K562 (cell line): ENCODE data around the gene ASB13. TPM values are rescaled to one million over a fixed set of nuclear protein-coding genes. Genes with fewer than 3 reads are reported as not detected.

Experiments used
- ATAC-seq: fragments of 200-7000 bp; cut with Tn5 transposase; 3 replicates; pipeline ENCODE4 v1.9.1; 2020; ENCODE audit warnings: moderate library complexity
- BruUV-seq: library from RNA; stranded (reverse); fragments of 400-500 nt; replicated peaks from 2 replicates; lab custom pipeline; 2021; lab: Mats Ljungman, UMichigan
- CTCF ChIA-PET: fragments of 300-600 bp; formaldehyde crosslinking; extraction: SDS; loops from one replicate; lab custom pipeline; 2021; ENCODE audit warnings: low intra/inter-chr PET ratio; lab: Yijun Ruan, JAX
- POLR2A ChIA-PET: fragments of 300-600, 350-650 bp; sonication (Branson Sonifier 250); formaldehyde crosslinking; extraction: SDS; loops from one replicate; lab custom pipeline; 2021; ENCODE audit warnings: antibody characterized with exemption, inconsistent platforms; lab: Yijun Ruan, JAX
- DNase-seq, 4 experiments: peaks; one replicate each; pipeline versions ENCODE4 v3.0.0 to v3.0.0-alpha.2; 2011 to 2018; ENCODE audit warnings: low spot score in 3 of 4, mixed read lengths in 3 of 4; ENCODE audit errors: extremely low read depth in 1 of 4
- FAIRE-seq: peaks from 2 replicates; lab custom pipeline; 2011; peaks lifted over from hg19 to GRCh38; lab: Jason Lieb, UNC
- H2AFZ ChIP-seq: 2 replicates; pipeline ENCODE4 v1.6.0; 2011; ENCODE audit warnings: low read depth, low read length, control low read depth, inconsistent platforms
- H3K27ac ChIP-seq: fragments of 200-600 bp; 3 replicates; pipeline ENCODE4 v1.8.0; 2011; ENCODE audit warnings: low read depth, mild to moderate bottlenecking, control low read depth, inconsistent platforms, low read length, moderate library complexity, mixed read lengths; ENCODE audit errors: extremely low read depth
- H3K27me3 ChIP-seq, 2 experiments: fragments of 300-600 bp in 1 of 2; 2 replicates in 1 of 2; 3 replicates in 1 of 2; pipeline versions ENCODE4 v1.6.0 to v1.8.0; 2011; ENCODE audit warnings: inconsistent platforms in 2 of 2, low read length in 2 of 2, mild to moderate bottlenecking in 1 of 2, mixed read lengths in 1 of 2, moderate library complexity in 1 of 2; ENCODE audit not compliant: control insufficient read depth in 2 of 2, insufficient read depth in 2 of 2
- H3K36me3 ChIP-seq: fragments of 300-600 bp; 3 replicates; pipeline ENCODE4 v1.8.0; 2011; ENCODE audit warnings: mild to moderate bottlenecking, low read length, inconsistent platforms; ENCODE audit not compliant: control insufficient read depth, insufficient read depth
- H3K4me1 ChIP-seq, 2 experiments: fragments of 200-600 bp in 1 of 2; replicated peaks in 1 of 2; 2 replicates in 1 of 2; 3 replicates in 1 of 2; pipeline versions ENCODE4 v1.5.1 to v1.8.0; 2011; ENCODE audit warnings: inconsistent platforms in 2 of 2, low read length in 2 of 2, mild to moderate bottlenecking in 1 of 2, mixed read lengths in 1 of 2, moderate library complexity in 1 of 2; ENCODE audit not compliant: control insufficient read depth in 2 of 2, insufficient read depth in 2 of 2
- H3K4me2 ChIP-seq: 2 replicates; pipeline ENCODE4 v1.6.1; 2011; ENCODE audit warnings: low read length, control low read depth, inconsistent platforms, mixed read lengths; ENCODE audit not compliant: insufficient read depth
- H3K4me3 ChIP-seq: fragments of 200-600 bp; sonication (generic), shearing (Covaris generic); 2 replicates; pipeline ENCODE4 v1.5.1; 2016; ENCODE audit warnings: control low read depth, inconsistent platforms
- H3K79me2 ChIP-seq: fragments of 200-600 bp; 3 replicates; pipeline ENCODE4 v1.8.0; 2011; ENCODE audit warnings: low read length, inconsistent platforms; ENCODE audit not compliant: control insufficient read depth, insufficient read depth
- H3K9ac ChIP-seq, 2 experiments: 2 replicates each; pipeline versions ENCODE4 v1.6.0 to v1.6.1; 2011; ENCODE audit warnings: low read depth in 2 of 2, low read length in 2 of 2, control low read depth in 1 of 2, inconsistent platforms in 1 of 2, mild to moderate bottlenecking in 1 of 2, mixed read lengths in 1 of 2; ENCODE audit not compliant: insufficient read depth in 1 of 2
- H3K9me1 ChIP-seq: one replicate; pipeline ENCODE4 v1.6.0; 2011; ENCODE audit warnings: inconsistent platforms, mild to moderate bottlenecking, low read length, moderate library complexity; ENCODE audit not compliant: control insufficient read depth, insufficient read depth
- H3K9me3 ChIP-seq: replicated peaks from 2 replicates; pipeline ENCODE4 v1.5.1; 2011; ENCODE audit warnings: low read depth, low read length, inconsistent platforms; ENCODE audit not compliant: control insufficient read depth, insufficient read depth
- H4K20me1 ChIP-seq: replicated peaks from 2 replicates; pipeline ENCODE4 v1.6.1; 2011; ENCODE audit warnings: low read length, inconsistent platforms, mixed read lengths; ENCODE audit not compliant: control insufficient read depth, insufficient read depth
- ARID1B ChIP-seq: fragments of 450-650 bp; IDR thresholded peaks from 2 replicates; pipeline ENCODE4 v1.6.1; 2016; ENCODE audit warnings: antibody characterized with exemption, mild to moderate bottlenecking, inconsistent platforms
- CC2D1A ChIP-seq: fragments of 450-650 bp; IDR thresholded peaks from 2 replicates; pipeline ENCODE4 v1.6.1; 2017; ENCODE audit warnings: mild to moderate bottlenecking
- IFI16 ChIP-seq: fragments of 250-450 bp; sonication (Bioruptor Pico); IDR thresholded peaks from 2 replicates; pipeline ENCODE4 v2.1.2; 2022; ENCODE audit warnings: mild to moderate bottlenecking, inconsistent platforms
- ILF3 ChIP-seq: fragments of 450-650 bp; IDR thresholded peaks from 2 replicates; pipeline ENCODE4 v1.6.1; 2018; ENCODE audit warnings: antibody characterized with exemption, mild to moderate bottlenecking, moderate library complexity, borderline replicate concordance
- PRDM10 ChIP-seq: fragments of 450-650 bp; IDR thresholded peaks from 2 replicates; pipeline ENCODE4 v1.6.1; 2018; ENCODE audit not compliant: partially characterized antibody
- PREB ChIP-seq: sonication (generic); formaldehyde crosslinking; IDR thresholded peaks from 2 replicates; pipeline ENCODE4 v1.8.1; 2023; ENCODE audit warnings: mild to moderate bottlenecking, missing genetic modification reagents
- SMARCA4 ChIP-seq: fragments of 450-650 bp; IDR thresholded peaks from 2 replicates; pipeline ENCODE4 v1.6.1; 2016
- STAT5B ChIP-seq: fragments of 250-450 bp; sonication (Bioruptor Pico); IDR thresholded peaks from 2 replicates; pipeline ENCODE4 v1.8.0; 2021; ENCODE audit warnings: mild to moderate bottlenecking, inconsistent platforms
- TCFL5 ChIP-seq: fragments of 250-450 bp; sonication (Bioruptor Pico); conservative IDR thresholded peaks from 2 replicates; pipeline ENCODE4 v1.6.1; 2021; ENCODE audit warnings: mild to moderate bottlenecking, moderate library complexity, matching md5 sums
- ZNF121 ChIP-seq: sonication (generic); formaldehyde crosslinking; conservative IDR thresholded peaks from 2 replicates; pipeline ENCODE4 v1.8.0; 2022; ENCODE audit warnings: missing genetic modification reagents
- ZNF165 ChIP-seq: fragments of 250-450 bp; sonication (Bioruptor Pico); IDR thresholded peaks from 2 replicates; pipeline ENCODE4 v1.4.0; 2020; ENCODE audit warnings: borderline replicate concordance
- ZNF384 ChIP-seq: IDR thresholded peaks from 2 replicates; pipeline ENCODE4 v1.6.1; 2012; ENCODE audit warnings: low read depth, low read length, improper control_type of control experiment
- ZNF431 ChIP-seq: sonication (generic); formaldehyde crosslinking; IDR thresholded peaks from 2 replicates; pipeline ENCODE4 v1.8.0; 2022; ENCODE audit warnings: mild to moderate bottlenecking, missing genetic modification reagents
- ZNF583 ChIP-seq: fragments of 250-450 bp; sonication (Bioruptor Pico); IDR thresholded peaks from 2 replicates; pipeline ENCODE4 v1.4.0; 2020
- whole genome bisulfite sequencing: fragments of 100-300 bp; shearing (Covaris generic); methylation state at CpG from one replicate; pipeline ENCODE4 v1.1.6; 2016; ENCODE audit warnings: low coverage, mixed read lengths; ENCODE audit not compliant: insufficient coverage; ENCODE audit errors: missing lambda C conversion rate; 5-methylcytosine and 5-hydroxymethylcytosine counted together
- in situ Hi-C: fragments of 300-500 bp; cut with MboI; formaldehyde crosslinking; loops from 4 replicates; pipeline ENCODE4 v1.15.0; 2018; ENCODE audit warnings: inconsistent platforms, mixed read lengths
- intact Hi-C: fragments of 100-400 bp; cut with micrococcal nuclease; formaldehyde crosslinking; loops from 2 replicates; pipeline ENCODE4 v1.14.2; 2022
- polyA plus RNA-seq, 8 experiments: library from polyadenylated mRNA; depleted of rRNA in 4 of 8; stranded (reverse) in 5 of 8; unstranded in 3 of 8; fragments of >200 nt; fragmentation: Nextera tagmentation in 2 of 8; fragmentation: Illumina TruSeq in 1 of 8; extraction: Ambion mirVana in 2 of 8; extraction: Trizol in 1 of 8; gene quantifications; 2 replicates each; pipeline versions ENCODE4 v1.2.1 to v1.2.3, GENCODE V29; 2011 to 2014; ENCODE audit warnings: inconsistent platforms in 1 of 8, missing spikeins in 1 of 8
- total RNA-seq, 7 experiments: library from RNA; depleted of rRNA in 6 of 7; stranded (reverse); fragments of >200 nt in 6 of 7; fragmentation: Illumina TruSeq in 2 of 7; extraction: Trizol in 2 of 7; gene quantifications; 2 replicates each; pipeline versions ENCODE4 v1.2.1 to v1.2.3, GENCODE V29; 2011 to 2021; ENCODE audit warnings: low replicate concordance in 1 of 7
- TF ChIP-seq, protein P1 (sequence below): fragments of 250-450 bp; sonication (Bioruptor Pico); IDR thresholded peaks from 2 replicates; pipeline ENCODE4 v1.5.0; 2021
- TF ChIP-seq, protein P2 (sequence below), 2 experiments: fragments of 450-650 bp; conservative IDR thresholded peaks; 2 replicates each; pipeline ENCODE4 v1.6.1; 2017; ENCODE audit warnings: mild to moderate bottlenecking in 2 of 2, moderate library complexity in 2 of 2

The ASB13 gene
- total and polyA plus RNA-seq, 9 of the 15 experiments (the other 6 are each of a cell fraction or from before 2014, with no cell fraction given): 5.2 to 28.8 (median 16.9) TPM

DNA sequence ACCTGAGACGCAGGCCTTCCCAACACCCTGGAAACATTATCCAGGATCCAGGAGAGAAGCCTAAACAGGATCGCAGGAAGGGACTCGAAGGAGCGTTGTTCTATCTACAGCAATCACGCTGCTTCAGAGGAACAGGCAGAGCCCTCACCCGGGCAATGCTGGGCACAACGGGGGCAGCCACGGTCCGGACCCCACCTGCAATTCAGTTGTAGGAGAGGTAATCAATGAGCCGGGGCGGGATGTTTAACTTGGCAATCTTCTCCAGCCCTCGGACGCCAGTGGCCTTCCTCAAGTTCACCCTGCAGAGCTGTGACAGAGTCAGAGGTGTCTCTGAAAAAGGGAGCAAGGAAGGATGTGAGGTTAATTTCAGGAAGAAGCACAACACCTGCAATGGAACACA, 25.9 kb downstream of the ASB13 start:
- in situ Hi-C loops: no loop called here
- POLR2A ChIA-PET: no interaction called here
- 84% methylated on average over 13 of the region's 13 CpGs for WGBS
- no peak for TF ChIP-seq IFI16
- TF ChIP-seq, protein P1, sequence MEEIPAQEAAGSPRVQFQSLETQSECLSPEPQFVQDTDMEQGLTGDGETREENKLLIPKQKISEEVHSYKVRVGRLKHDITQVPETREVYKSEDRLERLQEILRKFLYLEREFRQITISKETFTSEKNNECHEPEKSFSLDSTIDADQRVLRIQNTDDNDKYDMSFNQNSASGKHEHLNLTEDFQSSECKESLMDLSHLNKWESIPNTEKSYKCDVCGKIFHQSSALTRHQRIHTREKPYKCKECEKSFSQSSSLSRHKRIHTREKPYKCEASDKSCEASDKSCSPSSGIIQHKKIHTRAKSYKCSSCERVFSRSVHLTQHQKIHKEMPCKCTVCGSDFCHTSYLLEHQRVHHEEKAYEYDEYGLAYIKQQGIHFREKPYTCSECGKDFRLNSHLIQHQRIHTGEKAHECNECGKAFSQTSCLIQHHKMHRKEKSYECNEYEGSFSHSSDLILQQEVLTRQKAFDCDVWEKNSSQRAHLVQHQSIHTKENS: no peak
- no peak for TF ChIP-seq ILF3
- TF ChIP-seq ARID1B: no peak
- TF ChIP-seq, protein P2, sequence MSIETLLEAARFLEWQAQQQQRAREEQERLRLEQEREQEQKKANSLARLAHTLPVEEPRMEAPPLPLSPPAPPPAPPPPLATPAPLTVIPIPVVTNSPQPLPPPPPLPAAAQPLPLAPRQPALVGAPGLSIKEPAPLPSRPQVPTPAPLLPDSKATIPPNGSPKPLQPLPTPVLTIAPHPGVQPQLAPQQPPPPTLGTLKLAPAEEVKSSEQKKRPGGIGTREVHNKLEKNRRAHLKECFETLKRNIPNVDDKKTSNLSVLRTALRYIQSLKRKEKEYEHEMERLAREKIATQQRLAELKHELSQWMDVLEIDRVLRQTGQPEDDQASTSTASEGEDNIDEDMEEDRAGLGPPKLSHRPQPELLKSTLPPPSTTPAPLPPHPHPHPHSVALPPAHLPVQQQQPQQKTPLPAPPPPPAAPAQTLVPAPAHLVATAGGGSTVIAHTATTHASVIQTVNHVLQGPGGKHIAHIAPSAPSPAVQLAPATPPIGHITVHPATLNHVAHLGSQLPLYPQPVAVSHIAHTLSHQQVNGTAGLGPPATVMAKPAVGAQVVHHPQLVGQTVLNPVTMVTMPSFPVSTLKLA (conservative IDR thresholded peaks at IDR 0.05): no peak
- no peak for TF ChIP-seq CC2D1A
- TF ChIP-seq ZNF384: no peak
- no peak for TF ChIP-seq ZNF583
- TF ChIP-seq SMARCA4: no peak
- no peak for TF ChIP-seq TCFL5 (CRISPR knock-in tag)
- no peak for TF ChIP-seq PRDM10
- TF ChIP-seq PREB (CRISPR knock-in tag): no peak
- no peak for TF ChIP-seq STAT5B
- no peak for TF ChIP-seq ZNF431 (CRISPR knock-in tag)
- no peak for TF ChIP-seq ZNF121 (CRISPR knock-in tag)
- TF ChIP-seq ZNF165 (CRISPR knock-in tag): no peak

More for the DNA sequence above, 25.9 kb downstream of the ASB13 start:
- DNase-seq (no peak), ATAC-seq (no peak), FAIRE-seq (no peak)
- intact Hi-C loops: no loop called here
- CTCF ChIA-PET: no interaction called here
- peaks cover 2 to 5% of the 10 kb centered on the region in 2 experiments; a peak in 3 of 5 replicates for H3K27me3 ChIP-seq
- BruUV-seq: no TSS peak
- no peak overlapping the region for H3K4me3 ChIP-seq
- peaks cover 0 to 5% of the 10 kb centered on the region in 2 experiments; a peak in 1 of 5 replicates for H3K4me1 ChIP-seq
- no peaks in the 10 kb centered on the region for H3K9me1 ChIP-seq
- H3K4me2 ChIP-seq: no peak overlapping the region
- peaks cover 23% of the 10 kb centered on the region; the same call in 2 of the 3 replicates for H3K36me3 ChIP-seq
- H3K27ac ChIP-seq: no peak overlapping the region
- H4K20me1 ChIP-seq: no peaks in the 10 kb centered on the region
- no peaks in the 10 kb centered on the region for H3K79me2 ChIP-seq
- H2AFZ ChIP-seq: no peak overlapping the region
- no peaks in the 10 kb centered on the region for H3K9me3 ChIP-seq
- no peak overlapping the region for H3K9ac ChIP-seq
